ENCODE measurements around the gene APOL2. TPM values are rescaled to one million over a fixed set of nuclear protein-coding genes. Genes with fewer than 3 reads are reported as not detected.
"Not testable (repeated sequence)": the region's sequence is repeated elsewhere in the genome, so short reads cannot be mapped to it uniquely, and the experiment has no call there.

Gene APOL2, protein sequence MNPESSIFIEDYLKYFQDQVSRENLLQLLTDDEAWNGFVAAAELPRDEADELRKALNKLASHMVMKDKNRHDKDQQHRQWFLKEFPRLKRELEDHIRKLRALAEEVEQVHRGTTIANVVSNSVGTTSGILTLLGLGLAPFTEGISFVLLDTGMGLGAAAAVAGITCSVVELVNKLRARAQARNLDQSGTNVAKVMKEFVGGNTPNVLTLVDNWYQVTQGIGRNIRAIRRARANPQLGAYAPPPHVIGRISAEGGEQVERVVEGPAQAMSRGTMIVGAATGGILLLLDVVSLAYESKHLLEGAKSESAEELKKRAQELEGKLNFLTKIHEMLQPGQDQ
- polyA plus RNA-seq (ENCODE audit: insufficient read length), result 22.9 TPM

DNA sequence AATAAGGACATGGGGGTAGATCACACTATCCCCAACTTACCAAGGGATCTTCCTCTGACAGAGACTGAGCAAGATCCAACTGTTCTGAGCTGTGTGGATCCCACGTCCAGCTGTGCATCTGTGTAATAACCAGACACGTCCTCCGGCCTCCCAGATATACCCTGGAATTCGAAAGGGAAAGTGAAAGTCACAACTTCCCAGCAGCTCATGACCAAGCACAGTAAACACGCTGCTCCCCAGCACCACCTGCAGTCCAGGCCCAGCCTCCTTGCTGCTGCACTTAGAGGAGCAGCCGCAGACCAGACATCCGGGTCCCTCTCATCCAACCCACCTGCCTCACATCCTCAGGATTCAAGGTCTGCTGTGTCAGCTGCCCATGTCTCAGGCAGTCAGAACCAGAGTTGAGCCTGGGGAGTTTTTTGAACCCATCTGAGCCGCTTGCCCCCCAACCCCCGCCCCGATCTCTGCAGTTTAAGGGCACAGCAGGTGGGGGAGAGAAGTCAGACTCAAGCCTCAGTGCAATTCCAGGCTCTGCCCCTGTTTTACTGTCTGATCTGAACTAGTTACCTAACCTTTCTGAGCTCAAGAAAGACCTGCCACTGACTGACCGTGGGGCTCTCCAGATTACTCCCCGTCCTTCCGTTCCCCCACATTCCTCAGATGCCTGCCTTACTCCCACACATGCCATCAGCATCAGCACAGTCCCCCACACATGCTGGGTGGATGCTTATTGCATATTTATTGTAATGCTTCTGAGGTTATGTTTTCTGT, at the start of gene APOL2:
Gene APOL2, minus strand, starts transcription at position 127 of the 771 bp plus-strand sequence. CDS start 6,365 bp downstream, outside the sequence.
- DNase-seq (ENCODE audit: low read depth), result peak; percentile 91

- DNase-seq (ENCODE audit: low read depth), result no peak
Observed at GRCh38 chr22:36288571-36289405, 49.5 kb upstream of the APOL2 start.

DNA sequence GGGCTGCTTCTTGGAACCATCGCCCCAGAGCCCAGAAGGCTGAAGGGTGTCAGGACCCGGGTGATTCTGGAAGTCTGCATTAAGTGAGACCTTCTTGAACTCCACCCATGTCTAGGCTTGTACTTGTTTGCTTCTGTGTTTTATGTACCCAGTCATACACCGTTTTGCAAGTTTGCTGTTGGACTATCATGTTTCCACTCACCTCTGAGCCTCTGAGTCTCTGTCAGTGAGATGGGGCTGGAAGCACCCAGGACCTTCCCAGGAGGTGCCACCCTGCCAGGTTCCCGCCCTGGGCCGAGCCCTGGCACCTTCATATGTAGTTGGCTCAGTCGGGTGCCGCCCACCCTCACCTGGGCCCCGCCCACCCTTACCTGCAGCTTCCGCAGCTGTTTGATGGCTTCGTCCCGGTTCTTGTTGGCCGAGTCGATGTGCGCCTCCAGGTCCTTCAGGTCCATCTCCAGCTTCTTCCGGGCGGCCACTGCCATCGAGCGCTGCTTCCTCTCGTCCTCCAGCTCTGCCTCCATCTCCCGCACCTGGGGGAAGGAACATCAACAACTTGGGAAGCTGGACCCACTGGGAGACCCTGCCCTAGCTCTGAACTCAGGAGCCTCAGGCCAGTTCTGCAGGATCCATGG, 48.7 kb upstream of the APOL2 start:
- DNase-seq (ENCODE audit: low read depth), result no peak

DNA sequence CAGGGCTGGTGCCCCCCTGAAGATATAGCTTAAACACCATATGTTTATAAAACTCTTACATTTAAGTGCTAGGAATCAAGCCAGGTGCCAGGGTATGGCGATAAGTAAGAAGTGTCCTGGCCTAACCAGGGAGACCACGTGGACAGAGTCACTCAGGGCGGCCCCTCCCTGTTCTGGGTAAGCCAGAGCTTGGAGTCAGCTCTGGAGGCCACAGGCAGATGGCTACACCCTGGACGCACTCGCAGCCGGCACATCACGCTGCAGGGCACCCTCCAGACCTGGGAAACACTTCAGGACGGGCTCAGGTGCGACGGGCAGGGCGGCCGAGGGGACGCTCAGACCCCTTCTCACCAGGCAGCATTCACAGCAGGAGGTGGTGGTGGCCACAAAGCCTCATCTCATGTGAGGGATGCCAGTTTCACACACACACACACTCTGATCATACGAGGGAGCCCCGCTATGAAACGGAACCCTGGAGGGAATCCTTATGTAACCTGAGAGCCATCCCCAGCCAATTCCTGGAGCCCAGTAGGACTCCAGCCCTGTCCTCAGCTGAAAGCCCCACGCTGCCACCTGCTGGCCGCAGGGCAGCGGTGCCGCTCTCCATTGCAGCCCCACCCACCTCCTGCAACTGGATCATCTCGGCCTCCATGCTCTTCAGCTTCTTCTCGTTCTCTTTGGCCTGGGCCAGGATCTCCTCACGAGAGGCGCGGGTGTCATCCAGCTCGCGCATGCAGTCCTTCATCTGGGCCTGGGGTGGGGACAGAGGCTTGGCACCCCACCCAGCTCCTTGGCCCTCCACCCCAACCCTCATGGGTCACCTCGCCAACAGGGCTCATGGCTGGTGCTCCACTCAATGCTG, 47.0 kb upstream of the APOL2 start:
- peak; percentile 49 for DNase-seq (ENCODE audit: low read depth)

- DNase-seq (ENCODE audit: low read depth), result no peak
Observed at GRCh38 chr22:36285545-36285944, 46.2 kb upstream of the APOL2 start.

DNA sequence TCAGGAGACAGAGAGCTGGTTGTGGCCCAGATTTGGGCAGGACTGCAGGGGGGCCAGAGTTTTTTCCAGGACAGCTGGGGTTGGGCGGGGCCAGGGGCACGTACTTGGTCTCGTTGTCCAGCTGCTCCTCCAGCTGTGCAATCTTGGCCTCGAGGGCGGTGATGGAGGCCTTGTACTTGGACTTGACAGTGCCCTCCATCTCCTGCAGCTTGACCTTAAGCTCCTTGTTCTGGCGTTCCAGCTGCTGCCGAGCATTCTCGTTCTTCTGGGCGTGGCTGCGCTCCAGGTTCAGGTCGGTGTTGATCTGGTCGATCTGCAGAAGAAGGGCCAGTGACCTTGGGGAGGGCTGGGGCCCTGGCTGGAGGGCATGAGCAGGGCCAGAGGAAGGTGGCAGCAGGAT, 45.7 kb upstream of the APOL2 start:
- no peak for DNase-seq (ENCODE audit: low read depth)

GRCh38 chr22:36284171-36284571, 44.8 kb upstream of the APOL2 start:
- DNase-seq (ENCODE audit: low read depth), result no peak

GRCh38 chr22:36282328-36282831, 43.1 kb upstream of the APOL2 start:
- no peak for DNase-seq (ENCODE audit: low read depth)

- DNase-seq (ENCODE audit: low read depth), result no peak
Observed at GRCh38 chr22:36281781-36282327, 42.5 kb upstream of the APOL2 start.

- no peak for DNase-seq (ENCODE audit: low read depth)
Observed at GRCh38 chr22:36280379-36280778, 41.1 kb upstream of the APOL2 start.

DNA sequence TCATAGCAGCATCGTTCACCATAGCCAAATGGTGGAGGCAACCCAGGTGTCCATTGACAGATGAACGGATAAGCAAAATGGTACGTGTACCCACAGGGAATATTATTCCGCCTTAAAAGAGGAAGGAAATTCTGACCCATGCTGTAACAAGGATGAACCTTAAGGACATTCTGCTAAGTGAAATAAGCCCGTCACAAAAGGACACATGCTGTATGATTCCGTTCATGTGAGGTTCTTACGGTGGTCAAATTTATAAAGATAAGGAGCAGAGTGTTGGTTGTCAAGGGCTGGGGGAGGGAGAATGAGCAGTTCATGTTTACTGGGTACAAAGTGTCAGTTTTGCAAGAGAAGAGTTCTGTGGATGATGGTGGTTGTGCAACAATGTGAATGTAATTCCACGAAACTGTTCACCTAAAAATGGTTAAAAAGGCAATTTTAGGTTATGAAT, 39.9 kb upstream of the APOL2 start:
- DNase-seq (ENCODE audit: low read depth), result no peak

DNA sequence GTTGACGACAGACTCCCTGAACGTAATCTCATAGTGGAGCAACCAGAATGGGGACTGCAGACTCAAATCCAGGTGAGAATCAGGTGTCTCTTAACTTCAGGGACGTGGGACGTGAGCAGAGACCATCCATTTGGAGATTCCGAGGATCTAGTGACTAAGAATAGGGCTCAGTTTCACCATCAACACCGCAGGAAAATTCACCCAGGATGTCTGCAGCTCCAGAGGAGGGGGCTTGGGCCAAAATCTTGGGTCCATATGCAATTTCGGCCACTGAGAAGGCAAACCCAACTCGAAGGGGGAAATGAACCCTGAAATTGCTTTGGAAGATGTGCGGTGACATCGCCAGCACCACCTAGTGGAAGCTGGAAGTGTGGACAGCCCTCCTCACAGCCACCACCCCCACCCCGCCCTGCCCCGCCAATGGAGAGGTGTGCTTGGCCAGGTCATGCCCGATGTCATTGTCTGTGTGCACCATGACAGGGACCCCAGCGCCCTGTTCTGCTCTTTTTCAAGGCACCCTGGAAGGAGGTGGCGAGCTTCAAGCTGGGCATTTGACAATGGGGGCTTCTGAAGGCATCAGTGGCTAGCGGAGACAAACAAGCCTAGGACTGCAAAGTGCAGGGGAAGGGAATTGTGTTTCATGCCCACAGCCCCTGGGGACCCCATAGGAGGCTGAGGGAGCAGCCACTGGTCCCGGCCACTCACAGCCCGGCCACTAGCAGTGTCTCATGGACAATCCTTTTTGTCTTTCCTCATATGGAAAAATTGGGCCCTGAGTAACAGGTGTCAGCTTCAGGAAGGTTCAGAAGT, 38.4 kb upstream of the APOL2 start:
- DNase-seq (ENCODE audit: low read depth), result no peak

DNA sequence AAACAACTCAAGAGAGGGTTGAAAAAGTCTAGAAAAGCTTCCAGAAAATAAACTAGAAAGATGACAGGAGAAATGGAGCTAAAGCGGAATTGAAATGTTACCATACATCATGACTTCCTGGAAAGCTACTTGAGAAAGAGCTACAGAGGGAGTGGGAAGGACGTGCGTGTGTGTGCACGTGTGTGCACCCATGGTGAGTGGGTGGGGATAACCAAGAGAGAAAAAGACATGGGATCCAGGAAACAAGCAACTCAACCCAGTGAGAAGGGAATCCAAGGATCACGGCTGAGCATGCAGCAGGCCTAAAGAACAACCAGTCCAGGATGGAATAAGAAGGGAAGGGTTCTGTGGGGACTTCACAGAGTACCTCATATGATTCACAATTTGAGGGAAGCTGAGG, 35.2 kb upstream of the APOL2 start:
- DNase-seq (ENCODE audit: low read depth), result no peak

DNA sequence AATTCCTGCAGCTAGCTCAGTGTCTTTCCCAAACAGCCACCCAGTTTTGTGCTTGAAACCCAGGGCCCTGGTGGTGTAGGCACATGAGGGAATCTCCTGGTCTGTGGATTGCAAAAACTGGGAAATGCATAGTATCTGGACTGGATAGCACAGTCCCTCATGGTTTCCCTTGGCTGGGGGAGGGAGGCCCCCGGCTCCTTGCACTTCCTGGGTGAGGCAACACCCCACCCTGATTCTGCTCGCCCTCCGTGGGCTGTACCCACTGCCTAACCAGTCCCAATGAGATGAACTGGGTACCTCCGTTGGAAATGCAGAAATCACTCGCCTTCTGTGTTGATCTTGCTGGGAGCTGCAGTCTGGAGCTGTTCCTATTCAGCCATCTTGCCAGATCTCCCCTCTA, 32.6 kb upstream of the APOL2 start:
- DNase-seq (ENCODE audit: low read depth), result not testable (repeated sequence)

- not testable (repeated sequence) for DNase-seq (ENCODE audit: low read depth)
Observed at GRCh38 chr22:36271231-36271630, 31.9 kb upstream of the APOL2 start.

GRCh38 chr22:36267896-36268485, 28.7 kb upstream of the APOL2 start:
- no peak for DNase-seq (ENCODE audit: low read depth)

DNA sequence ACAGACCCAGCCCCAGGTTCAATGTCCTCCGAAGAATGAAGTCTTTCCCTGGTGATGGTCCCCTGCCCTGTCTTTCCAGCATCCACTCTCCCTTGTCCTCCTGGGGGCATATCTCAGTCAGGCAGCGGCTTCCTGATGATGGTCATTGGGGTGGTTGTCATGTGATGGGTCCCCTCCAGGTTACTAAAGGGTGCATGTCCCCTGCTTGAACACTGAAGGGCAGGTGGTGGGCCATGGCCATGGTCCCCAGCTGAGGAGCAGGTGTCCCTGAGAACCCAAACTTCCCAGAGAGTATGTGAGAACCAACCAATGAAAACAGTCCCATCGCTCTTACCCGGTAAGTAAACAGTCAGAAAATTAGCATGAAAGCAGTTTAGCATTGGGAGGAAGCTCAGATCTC, 27.7 kb upstream of the APOL2 start:
- no peak for DNase-seq (ENCODE audit: low read depth)

GRCh38 chr22:36263886-36264664, 24.7 kb upstream of the APOL2 start:
- not testable (repeated sequence) for DNase-seq (ENCODE audit: low read depth)
